Measurements from ENCODE around the gene PLXND1. TPM values are rescaled to one million over a fixed set of nuclear protein-coding genes. Genes with fewer than 3 reads are reported as not detected.

PLXND1 gene
- total RNA-seq, 1 donor from 2014 or later = 56.9 TPM

DNA sequence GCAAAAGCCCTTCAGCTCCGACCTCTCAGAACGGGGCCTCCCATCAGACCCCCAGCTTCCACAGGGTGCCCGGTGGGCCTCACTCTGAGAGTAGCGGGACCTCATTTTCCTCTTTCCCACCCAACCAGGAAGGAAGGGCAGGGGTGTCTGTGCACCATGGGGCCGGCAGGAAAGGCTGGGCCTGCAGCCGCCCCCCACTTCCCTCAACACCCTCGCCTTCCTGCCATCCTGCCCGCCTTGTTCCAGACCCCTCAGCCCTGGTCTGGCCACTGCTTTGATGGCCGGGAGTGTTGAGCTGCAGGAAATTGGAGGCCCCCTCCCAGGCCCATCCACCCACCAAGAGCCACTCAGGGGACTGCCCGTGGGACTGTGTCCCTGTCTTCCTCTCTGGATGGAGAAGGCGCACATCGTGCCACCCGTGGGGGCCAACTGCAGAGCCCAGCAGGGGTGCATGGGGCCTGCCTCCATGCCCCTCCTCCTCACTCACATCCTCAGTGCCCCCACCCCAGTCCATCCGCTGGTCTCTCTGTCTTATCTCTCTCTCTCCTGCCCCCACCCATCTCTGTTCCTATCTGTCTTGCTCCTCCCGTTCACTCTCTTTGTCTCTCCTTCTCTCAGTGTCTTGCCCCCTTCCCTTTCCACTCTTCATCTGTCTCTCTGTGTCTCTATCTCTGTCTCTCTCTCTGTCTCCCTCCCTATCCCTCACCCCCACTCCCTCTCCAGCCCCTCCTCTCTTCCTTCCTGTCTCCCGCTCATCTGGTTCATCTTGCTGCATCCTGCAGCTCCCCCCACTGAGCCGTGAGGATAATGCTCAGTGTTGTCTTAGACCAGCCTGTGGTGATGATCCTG, 1.8 kb upstream of the PLXND1 start:
- no peak for DNase-seq (ENCODE audit: extremely low spot score, unreplicated experiment)
- Mint-ChIP-seq H3K4me1 (ENCODE audit: unreplicated experiment) (peaks cover 36% of the 10 kb centered on the region), H3K36me3 (no peaks in the 10 kb centered on the region), H3K27ac (no peak overlapping the region), H3K4me3 (peak overlapping the region; percentile 39), H3K9me3 (no peaks in the 10 kb centered on the region), H3K27me3 (peaks cover 24% of the 10 kb centered on the region)
- peak; percentile 20 for TF ChIP-seq CTCF (conservative IDR thresholded peaks at IDR 0.05)

- Mint-ChIP-seq H3K9me3 (no peaks in the 10 kb centered on the region), H3K36me3 (no peaks in the 10 kb centered on the region), H3K27ac (peak overlapping the region; percentile 74), H3K4me1 (ENCODE audit: unreplicated experiment) (peaks cover 37% of the 10 kb centered on the region), H3K4me3 (peak overlapping the region; percentile 91), H3K27me3 (peaks cover 24% of the 10 kb centered on the region)
- TF ChIP-seq CTCF (conservative IDR thresholded peaks at IDR 0.05) = no peak
- no peak for DNase-seq (ENCODE audit: extremely low spot score, unreplicated experiment)
Measured at GRCh38 chr3:129607391-129608068, 1.1 kb upstream of the PLXND1 start.

GRCh38 chr3:129605922-129606635, 397 bp downstream of the PLXND1 start:
- TF ChIP-seq CTCF (conservative IDR thresholded peaks at IDR 0.05) = no peak
- peak overlapping the region; percentile 93 for H3K27ac Mint-ChIP-seq

GRCh38 chr3:129605203-129605921, 1.1 kb downstream of the PLXND1 start:
- Mint-ChIP-seq H3K27me3 (peaks cover 24% of the 10 kb centered on the region), H3K27ac (peak overlapping the region; percentile 93), H3K9me3 (no peaks in the 10 kb centered on the region), H3K36me3 (no peaks in the 10 kb centered on the region), H3K4me3 (peak overlapping the region; percentile 96), H3K4me1 (ENCODE audit: unreplicated experiment) (peaks cover 42% of the 10 kb centered on the region)
- no peak for DNase-seq (ENCODE audit: extremely low spot score, unreplicated experiment)
- TF ChIP-seq CTCF (conservative IDR thresholded peaks at IDR 0.05) = peak; percentile 44

More at GRCh38 chr3:129605922-129606635, 397 bp downstream of the PLXND1 start:
- Mint-ChIP-seq H3K4me3 (peak overlapping the region; percentile 96), H3K36me3 (no peaks in the 10 kb centered on the region), H3K4me1 (ENCODE audit: unreplicated experiment) (peaks cover 42% of the 10 kb centered on the region), H3K27me3 (peaks cover 24% of the 10 kb centered on the region), H3K9me3 (no peaks in the 10 kb centered on the region)
- no peak for DNase-seq (ENCODE audit: extremely low spot score, unreplicated experiment)

- DNase-seq (ENCODE audit: extremely low spot score, unreplicated experiment) = no peak
Measured at GRCh38 chr3:129604767-129605166, 1.7 kb downstream of the PLXND1 start.

More at GRCh38 chr3:129604767-129605166, 1.7 kb downstream of the PLXND1 start:
- Mint-ChIP-seq H3K36me3 (no peaks in the 10 kb centered on the region), H3K4me1 (ENCODE audit: unreplicated experiment) (peaks cover 44% of the 10 kb centered on the region), H3K4me3 (peak overlapping the region; percentile 81), H3K9me3 (no peaks in the 10 kb centered on the region), H3K27ac (peak overlapping the region; percentile 39), H3K27me3 (peaks cover 24% of the 10 kb centered on the region)
- TF ChIP-seq CTCF (conservative IDR thresholded peaks at IDR 0.05) = no peak
